HEK293T (cell line): Measurements from ENCODE around the gene SHFL.

Source experiments
- CTCF ChIA-PET: fragments of 350-600 bp; formaldehyde crosslinking; extraction: SDS; loops from one replicate; lab custom pipeline; 2021; ENCODE audit warnings: antibody characterized with exemption, inconsistent platforms; lab: Yijun Ruan, JAX
- POLR2A ChIA-PET: fragments of 350-600 bp; formaldehyde crosslinking; extraction: SDS; loops from one replicate; lab custom pipeline; 2020; ENCODE audit warnings: antibody characterized with exemption, inconsistent platforms; lab: Yijun Ruan, JAX
- DNase-seq: peaks from one replicate; pipeline ENCODE4 v3.0.0; 2012; ENCODE audit warnings: mixed read lengths; ENCODE audit errors: extremely low spot score
- ARNT ChIP-seq: fragments of 450-650 bp; IDR thresholded peaks from 2 replicates; pipeline ENCODE4 v1.6.1; 2017; ENCODE audit warnings: mild to moderate bottlenecking
- BHLHE40 ChIP-seq: fragments of 450-650 bp; IDR thresholded peaks from 2 replicates; pipeline ENCODE4 v1.6.1; 2016; ENCODE audit warnings: mild to moderate bottlenecking, moderate library complexity, borderline replicate concordance
- CTBP1 ChIP-seq: fragments of 450-650 bp; IDR thresholded peaks from 2 replicates; pipeline ENCODE4 v1.6.1; 2016; ENCODE audit warnings: borderline replicate concordance
- ELF4 ChIP-seq: fragments of 450-650 bp; IDR thresholded peaks from 2 replicates; pipeline ENCODE4 v1.6.1; 2017; ENCODE audit warnings: antibody characterized with exemption
- FOXA1 ChIP-seq: fragments of 450-650 bp; IDR thresholded peaks from 2 replicates; pipeline ENCODE4 v1.6.1; 2016; ENCODE audit warnings: mild to moderate bottlenecking
- FOXK2 ChIP-seq: fragments of 450-650 bp; IDR thresholded peaks from 2 replicates; pipeline ENCODE4 v1.6.1; 2016; ENCODE audit warnings: mild to moderate bottlenecking
- FOXM1 ChIP-seq: fragments of 450-650 bp; IDR thresholded peaks from 2 replicates; pipeline ENCODE4 v1.6.1; 2017; ENCODE audit warnings: mild to moderate bottlenecking, borderline replicate concordance
- HDGF ChIP-seq: fragments of 450-650 bp; IDR thresholded peaks from 2 replicates; pipeline ENCODE4 v1.6.1; 2017; ENCODE audit warnings: antibody characterized with exemption, borderline replicate concordance
- L3MBTL2 ChIP-seq: fragments of 450-650 bp; conservative IDR thresholded peaks from 2 replicates; pipeline ENCODE4 v1.6.1; 2016; ENCODE audit warnings: mild to moderate bottlenecking
- LEF1 ChIP-seq: fragments of 450-650 bp; IDR thresholded peaks from 2 replicates; pipeline ENCODE4 v1.6.1; 2017; ENCODE audit warnings: mild to moderate bottlenecking, borderline replicate concordance
- NFRKB ChIP-seq: fragments of 450-650 bp; IDR thresholded peaks from 2 replicates; pipeline ENCODE4 v1.6.1; 2016; ENCODE audit warnings: mild to moderate bottlenecking, moderate library complexity
- PKNOX1 ChIP-seq: fragments of 450-650 bp; IDR thresholded peaks from 2 replicates; pipeline ENCODE4 v1.6.1; 2016
- SP1 ChIP-seq: fragments of 450-650 bp; IDR thresholded peaks from 2 replicates; pipeline ENCODE4 v1.6.1; 2017
- SUZ12 ChIP-seq: fragments of 450-650 bp; IDR thresholded peaks from 2 replicates; pipeline ENCODE4 v1.6.1; 2016; ENCODE audit warnings: mild to moderate bottlenecking
- TARDBP ChIP-seq: fragments of 450-650 bp; IDR thresholded peaks from 2 replicates; pipeline ENCODE4 v1.6.1; 2016
- ZNF384 ChIP-seq: fragments of 450-650 bp; IDR thresholded peaks from 2 replicates; pipeline ENCODE4 v1.6.1; 2016

Gene SHFL

GRCh38 chr19:10085641-10086590, at the start of gene SHFL:
SHFL (plus strand) TSS chr19:10086317; CDS start chr19:10086428, 111 bp downstream.
- CTCF ChIA-PET = no interaction called here
- no peak for DNase-seq

GRCh38 chr19:10036601-10037071, 49.5 kb upstream of the SHFL start:
- ChIA-PET CTCF (interaction anchor here (1.6 kb wide), 1 partner anchor 9 kb away, joined by 7 read pairs; no protein-coding TSS in a partner anchor), POLR2A (no interaction called here)
- no peak for DNase-seq
- no peak for TF ChIP-seq LEF1
- TF ChIP-seq ZNF384 = no peak
- no peak for TF ChIP-seq PKNOX1
- TF ChIP-seq ARNT = no peak
- TF ChIP-seq SUZ12 = no peak
- no peak for TF ChIP-seq HDGF

More at GRCh38 chr19:10085641-10086590, at the start of gene SHFL:
- POLR2A ChIA-PET = no interaction called here
- TF ChIP-seq SUZ12 = no peak
- no peak for TF ChIP-seq BHLHE40
- TF ChIP-seq CTBP1 = no peak
- no peak for TF ChIP-seq FOXM1
- TF ChIP-seq TARDBP = no peak
- TF ChIP-seq FOXA1 = no peak
- no peak for TF ChIP-seq HDGF
- TF ChIP-seq SP1 = no peak
- no peak for TF ChIP-seq FOXK2
- TF ChIP-seq L3MBTL2 = no peak
- TF ChIP-seq ZNF384 = no peak
- TF ChIP-seq ARNT = no peak
- no peak for TF ChIP-seq ELF4
- no peak for TF ChIP-seq LEF1
- no peak for TF ChIP-seq NFRKB
- TF ChIP-seq PKNOX1 = no peak

GRCh38 chr19:10037367-10037766, 48.8 kb upstream of the SHFL start:
- no peak for DNase-seq
- ChIA-PET POLR2A (no interaction called here), CTCF (interaction anchor here (1.6 kb wide), 1 partner anchor 10 kb away, joined by 7 read pairs; no protein-coding TSS in a partner anchor)
- TF ChIP-seq ARNT (no peak), FOXM1 (no peak), FOXA1 (no peak), TARDBP (no peak), SP1 (no peak), HDGF (no peak), PKNOX1 (no peak), ELF4 (no peak), CTBP1 (no peak), L3MBTL2 (no peak), FOXK2 (no peak), LEF1 (no peak)

GRCh38 chr19:10037809-10038208, 48.3 kb upstream of the SHFL start:
- no peak for DNase-seq
- TF ChIP-seq PKNOX1 (no peak), FOXA1 (no peak), TARDBP (no peak), LEF1 (no peak), FOXM1 (no peak), NFRKB (no peak)
- POLR2A ChIA-PET = no interaction called here
- CTCF ChIA-PET = interaction anchor here (1.6 kb wide), 1 partner anchor 10 kb away, joined by 7 read pairs; no protein-coding TSS in a partner anchor

GRCh38 chr19:10043286-10043927, 42.7 kb upstream of the SHFL start:
- ChIA-PET CTCF (no interaction called here), POLR2A (interaction anchor here (0.8 kb wide), 1 partner anchor 63 kb away, joined by 3 read pairs; the partner anchor contains the start of gene PPAN)
- DNase-seq = no peak

More at GRCh38 chr19:10043286-10043927, 42.7 kb upstream of the SHFL start:
- TF ChIP-seq FOXK2 = no peak
- TF ChIP-seq FOXM1 = no peak
- no peak for TF ChIP-seq NFRKB
- TF ChIP-seq CTBP1 = no peak
